Measurements from ENCODE around the gene PFAS.
A peak's percentile ranks its signal among the peaks of the same experiment; 100 is the strongest.

PFAS gene

DNA sequence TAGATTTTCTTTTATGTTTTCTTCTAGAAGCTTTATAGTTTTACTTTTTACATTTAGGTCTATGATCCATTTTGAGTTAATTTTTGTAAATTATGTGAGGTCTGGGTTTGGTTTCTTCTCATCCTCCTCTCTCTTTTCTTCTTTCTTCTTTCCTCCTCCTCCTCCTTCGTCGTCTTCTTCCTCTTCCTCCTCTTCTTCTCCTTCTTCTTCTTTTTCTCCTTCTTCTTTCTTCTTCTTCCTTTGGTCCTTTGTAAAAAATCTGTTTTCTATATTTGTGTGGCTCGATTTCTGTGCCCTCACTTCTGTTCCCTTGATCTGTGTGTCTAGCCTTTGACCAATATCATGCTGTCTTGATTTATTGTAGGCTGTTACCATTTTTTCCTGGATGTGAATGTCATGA is 51.1 kb downstream of the PFAS start:
- no peak for DNase-seq

DNA sequence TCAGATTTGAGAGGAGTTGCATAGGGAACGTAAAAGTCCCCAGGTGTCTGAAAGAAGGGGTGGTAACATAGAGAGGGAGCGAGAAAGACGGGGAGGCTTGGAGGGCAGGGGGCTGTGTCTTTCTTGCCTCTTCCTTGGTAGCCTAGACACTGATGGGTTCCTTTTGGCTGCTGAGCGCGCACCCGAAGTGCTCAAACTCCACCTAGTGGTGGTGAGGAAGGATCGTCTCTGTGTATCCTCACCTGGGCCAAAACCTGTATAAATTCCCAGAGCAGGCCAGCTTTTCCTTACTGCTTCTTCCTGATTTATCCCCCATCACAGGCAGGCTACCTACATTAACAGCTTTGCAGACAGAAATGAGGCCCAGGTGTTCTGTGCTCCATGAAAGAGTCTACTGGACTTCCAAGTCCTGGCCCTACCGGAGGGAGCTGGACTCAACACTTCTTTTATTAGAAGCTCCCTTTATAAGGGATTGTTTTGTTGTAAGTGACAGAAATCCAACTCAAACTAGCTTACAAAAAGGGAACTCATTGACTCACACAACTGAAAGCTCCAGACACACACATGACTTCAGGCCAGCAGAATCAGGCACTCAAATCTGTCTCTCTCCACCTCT is 51.6 kb downstream of the PFAS start:
- DNase-seq: peak in 53 of 58 donors; percentile 7 to 66 (median 26)

DNA sequence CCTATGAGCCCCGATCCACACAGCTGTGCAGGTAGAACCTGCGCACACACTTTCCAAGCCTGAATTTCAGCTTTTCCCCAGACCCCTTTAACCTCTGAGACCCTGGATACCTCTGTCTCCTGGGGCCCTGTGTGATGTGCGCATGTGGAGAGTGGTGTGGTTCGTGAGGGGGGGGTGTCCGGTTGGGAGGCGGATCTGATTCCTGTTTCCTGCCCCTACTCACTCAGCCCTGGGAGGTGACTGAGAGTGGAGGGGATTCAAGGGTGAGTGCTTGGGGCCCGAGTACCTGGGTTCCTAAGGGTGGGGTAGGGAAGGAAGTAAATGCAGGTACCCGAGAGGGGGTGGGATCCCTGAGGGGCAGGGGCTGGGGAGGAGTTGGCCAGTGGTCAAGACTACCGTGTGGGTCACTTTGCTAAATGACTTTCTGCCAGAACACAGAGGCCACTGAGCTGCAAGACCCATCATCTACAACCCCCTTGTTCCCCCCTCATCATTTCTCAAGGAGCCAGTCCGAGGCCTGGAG is 61.6 kb downstream of the PFAS start:
- DNase-seq: no peak

DNA sequence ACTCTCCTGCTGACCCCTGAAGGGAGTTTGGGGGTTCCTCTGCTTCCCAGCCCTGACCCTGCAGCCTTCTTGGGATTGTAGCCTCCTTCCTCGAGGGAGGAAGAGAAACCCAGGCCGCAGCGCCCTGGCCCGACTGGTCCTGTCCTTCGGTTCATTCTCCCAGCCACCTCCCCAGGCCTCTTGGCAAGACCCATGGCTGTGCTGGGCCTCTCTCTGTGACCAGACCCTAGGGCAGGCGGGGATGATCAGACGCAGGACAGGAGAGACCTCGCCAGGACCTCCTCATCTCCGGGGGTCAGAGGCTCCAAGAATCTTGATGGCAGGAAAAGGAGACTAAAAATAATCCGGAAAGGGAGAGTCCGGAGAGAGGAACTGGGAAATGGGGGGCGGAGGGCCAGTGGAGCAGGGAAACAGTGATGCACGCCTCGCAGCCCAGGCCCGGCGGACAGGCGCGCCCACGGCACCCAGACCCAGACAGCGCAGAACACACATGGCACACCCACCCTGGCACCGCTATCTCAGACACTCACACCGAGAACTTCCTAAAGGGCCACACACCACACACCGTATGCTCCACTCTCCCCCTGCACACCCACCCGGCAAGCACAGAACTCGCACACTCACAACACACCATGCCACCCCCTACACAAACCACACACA is 62.2 kb downstream of the PFAS start:
- no peak for DNase-seq

DNA sequence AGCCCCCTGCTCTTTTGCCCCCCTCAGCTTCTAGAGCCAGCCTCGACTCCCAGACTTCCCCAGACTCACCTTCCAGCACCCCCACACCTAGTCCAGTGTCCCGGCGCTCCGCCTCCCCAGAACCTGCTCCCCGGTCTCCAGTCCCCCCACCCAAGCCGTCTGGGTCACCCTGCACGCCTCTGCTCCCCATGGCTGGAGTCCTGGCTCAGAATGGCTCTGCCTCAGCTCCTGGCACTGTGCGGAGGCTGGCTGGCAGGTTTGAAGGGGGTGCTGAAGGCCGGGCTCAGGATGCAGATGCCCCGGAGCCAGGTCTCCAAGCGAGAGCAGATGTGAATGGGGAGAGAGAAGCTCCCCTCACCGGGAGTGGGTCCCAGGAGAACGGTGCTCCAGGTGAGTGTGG is 63.2 kb downstream of the PFAS start:
- no peak for DNase-seq

DNA sequence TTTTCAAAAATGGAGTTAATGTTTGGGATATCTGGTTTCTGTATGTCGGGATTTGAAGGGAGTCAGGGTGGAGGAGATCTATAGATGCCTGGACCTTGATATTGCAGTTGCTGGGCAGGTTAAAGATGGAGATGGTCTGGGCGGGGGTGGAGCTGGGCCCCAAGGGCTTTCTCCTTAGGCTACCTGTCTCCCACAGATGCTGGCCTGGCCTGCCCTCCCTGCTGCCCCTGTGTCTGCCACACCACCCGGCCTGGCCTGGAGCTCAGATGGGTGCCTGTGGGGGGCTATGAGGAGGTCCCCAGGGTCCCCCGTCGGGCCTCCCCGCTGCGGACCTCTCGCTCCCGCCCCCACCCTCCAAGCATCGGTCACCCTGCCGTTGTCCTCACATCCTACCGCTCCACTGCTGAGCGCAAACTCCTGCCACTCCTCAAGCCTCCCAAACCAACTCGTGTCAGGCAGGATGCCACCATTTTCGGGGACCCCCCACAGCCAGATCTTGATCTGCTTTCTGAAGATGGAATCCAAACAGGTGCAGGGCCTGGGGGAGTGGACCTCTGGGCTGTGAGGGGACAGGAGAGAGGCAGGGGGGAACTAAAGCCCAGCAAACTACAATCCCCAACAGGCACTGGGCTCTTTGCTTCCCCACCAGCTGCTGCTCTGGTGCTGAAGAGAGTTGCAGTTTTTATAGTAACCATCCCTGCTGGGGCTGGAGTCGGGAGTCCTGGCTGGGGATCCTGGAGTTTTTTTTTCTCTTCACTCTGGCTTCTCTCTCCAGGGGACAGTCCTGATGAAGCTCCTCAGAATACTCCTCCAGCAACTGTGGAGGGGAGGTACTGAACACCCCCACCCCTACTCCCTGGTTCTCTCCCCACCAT is 63.9 kb downstream of the PFAS start:
- no peak for DNase-seq

DNA sequence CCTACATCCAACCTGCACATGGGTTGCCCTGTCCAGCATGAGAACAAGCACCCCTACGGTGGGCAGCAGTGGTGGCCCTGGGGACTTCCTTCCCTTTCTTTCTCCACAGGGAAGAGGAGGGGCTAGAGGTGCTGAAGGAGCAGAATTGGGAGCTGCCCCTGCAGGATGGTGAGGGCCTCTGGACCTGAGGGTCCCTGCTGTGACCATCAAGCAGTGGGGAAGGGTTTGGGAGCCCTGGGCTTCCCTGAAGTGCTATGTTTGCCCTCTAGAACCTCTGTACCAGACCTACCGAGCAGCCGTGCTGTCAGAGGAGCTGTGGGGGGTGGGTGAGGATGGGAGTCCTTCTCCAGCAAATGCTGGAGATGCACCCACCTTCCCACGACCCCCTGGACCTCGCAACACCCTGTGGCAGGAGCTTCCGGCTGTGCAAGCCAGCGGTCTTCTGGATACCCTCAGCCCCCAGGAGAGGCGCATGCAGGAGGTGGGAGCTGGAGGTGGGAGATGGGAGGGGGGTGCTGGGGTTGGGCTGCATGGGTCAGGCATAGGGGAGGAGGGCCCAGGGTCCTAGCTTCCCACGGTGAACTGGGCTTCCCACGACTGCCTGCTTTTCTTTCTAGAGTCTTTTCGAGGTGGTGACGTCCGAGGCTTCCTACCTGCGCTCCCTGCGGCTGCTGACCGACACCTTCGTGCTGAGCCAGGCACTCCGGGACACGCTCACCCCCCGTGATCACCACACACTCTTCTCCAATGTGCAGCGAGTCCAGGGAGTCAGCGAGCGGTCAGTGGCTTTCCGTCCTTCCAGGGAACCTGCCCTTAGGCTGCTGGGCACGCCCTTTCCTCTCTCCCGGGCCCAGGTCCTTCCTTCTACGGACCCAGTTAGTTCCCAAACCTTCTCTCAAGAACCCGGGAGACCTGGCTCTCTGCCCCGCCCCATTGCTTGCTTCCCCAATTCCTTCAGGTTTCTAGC is 66.0 kb downstream of the PFAS start:
- DNase-seq: no peak

DNA sequence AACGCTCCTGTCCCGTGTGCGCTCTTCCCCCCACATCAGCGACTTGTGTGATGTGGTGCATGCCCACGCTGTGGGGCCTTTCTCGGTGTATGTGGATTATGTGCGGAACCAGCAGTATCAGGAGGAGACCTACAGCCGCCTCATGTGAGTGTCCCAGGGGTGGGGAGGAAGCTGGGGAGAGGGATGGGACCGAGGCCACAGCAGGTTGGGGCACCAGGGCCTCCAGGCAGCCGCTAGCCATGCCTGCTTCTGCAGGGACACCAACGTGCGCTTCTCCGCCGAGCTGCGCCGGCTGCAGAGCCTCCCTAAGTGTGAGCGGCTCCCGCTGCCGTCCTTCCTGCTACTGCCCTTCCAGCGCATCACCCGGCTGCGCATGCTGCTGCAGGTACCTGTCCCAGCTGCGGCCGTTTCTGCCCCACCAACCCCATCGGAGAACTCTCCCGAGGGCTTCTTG is 66.7 kb downstream of the PFAS start:
- peak in 1 of 58 donors; percentile 10 for DNase-seq

DNA sequence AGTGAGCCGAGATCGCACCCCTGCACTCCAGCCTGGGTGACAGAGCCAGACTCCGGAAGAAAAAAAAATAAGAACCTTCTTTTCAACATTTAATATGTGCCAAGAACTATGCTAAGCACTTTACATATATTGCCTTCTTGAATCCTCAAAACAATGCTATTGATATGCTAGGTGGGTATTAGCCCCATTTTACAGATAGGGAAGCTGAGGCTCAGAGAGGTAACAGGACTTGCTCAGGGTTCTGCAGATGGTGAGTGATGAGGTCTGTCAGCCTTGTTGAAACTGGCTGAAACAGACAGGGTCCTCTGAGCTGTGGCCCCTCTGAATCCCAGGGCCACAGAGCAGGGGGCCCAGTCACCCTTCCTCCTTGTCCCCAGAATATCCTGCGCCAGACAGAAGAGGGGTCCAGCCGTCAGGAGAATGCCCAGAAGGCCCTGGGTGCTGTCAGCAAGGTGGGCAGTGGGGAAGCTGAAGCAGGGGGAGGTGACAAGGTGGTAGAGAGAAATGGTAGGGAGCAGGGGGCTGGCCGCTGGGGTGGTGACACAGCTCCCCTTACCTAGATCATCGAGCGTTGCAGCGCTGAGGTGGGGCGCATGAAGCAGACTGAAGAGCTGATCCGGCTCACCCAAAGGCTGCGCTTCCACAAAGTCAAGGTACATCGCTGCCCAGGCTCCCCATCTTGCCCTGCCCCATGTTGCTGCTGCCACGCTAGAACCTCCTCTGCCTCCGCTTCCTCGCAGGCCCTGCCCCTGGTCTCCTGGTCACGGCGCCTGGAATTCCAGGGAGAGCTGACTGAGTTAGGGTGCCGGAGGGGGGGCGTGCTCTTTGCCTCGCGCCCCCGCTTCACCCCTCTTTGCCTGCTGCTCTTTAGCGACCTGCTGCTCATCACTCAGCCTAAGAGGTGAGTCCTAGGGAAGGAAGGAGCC is 69.2 kb downstream of the PFAS start:
- DNase-seq: no peak

Data from anterior cingulate cortex (tissue), 58 donors.